Activated B cell treated with CpG ODN at 0.5 μM for 24 hours (primary cell): ENCODE measurements around the gene IL6R. TPM values are rescaled to one million over a fixed set of nuclear protein-coding genes. Genes with fewer than 3 reads are reported as not detected.

Experiments
- ATAC-seq: fragments of 200-7000 bp; cut with Tn5 transposase; one replicate; pipeline ENCODE4 v1.10.0; 2021; ENCODE audit warnings: low read depth, mild to moderate bottlenecking, moderate library complexity
- CTCF ChIA-PET: fragments of 350-600 bp; sonication (Branson Sonifier 250); formaldehyde crosslinking; loops from one replicate; lab custom pipeline; 2021; ENCODE audit warnings: antibody characterized with exemption; lab: Charles Lee
- POLR2A ChIA-PET: fragments of 350-600 bp; sonication (Branson Sonifier 250); formaldehyde crosslinking; loops from one replicate; lab custom pipeline; 2021; ENCODE audit warnings: antibody characterized with exemption; lab: Charles Lee
- DNase-seq: peaks from one replicate; pipeline ENCODE4 v3.0.0; 2022
- H3K27ac Mint-ChIP-seq: one replicate; pipeline ENCODE4 v1.8.0; 2020; ENCODE audit warnings: mixed read lengths
- H3K27me3 Mint-ChIP-seq: one replicate; pipeline ENCODE4 v1.8.0; 2021; ENCODE audit warnings: mixed read lengths
- H3K36me3 Mint-ChIP-seq: one replicate; pipeline ENCODE4 v1.8.0; 2021; ENCODE audit warnings: low read depth, mixed read lengths
- H3K4me1 Mint-ChIP-seq: one replicate; pipeline ENCODE4 v1.8.0; 2021; ENCODE audit warnings: mixed read lengths
- H3K4me3 Mint-ChIP-seq: one replicate; pipeline ENCODE4 v1.8.0; 2020; ENCODE audit warnings: mild to moderate bottlenecking, mixed read lengths
- H3K9me3 Mint-ChIP-seq: one replicate; pipeline ENCODE4 v1.8.0; 2020; ENCODE audit warnings: mixed read lengths
- intact Hi-C: fragments of 100-400 bp; cut with micrococcal nuclease; formaldehyde crosslinking; loops from one replicate; pipeline ENCODE4 v1.15.1; 2024
- total RNA-seq: library from RNA; stranded (reverse); gene quantifications from 2 replicates; pipeline ENCODE4 v1.2.3, GENCODE V29; 2022
- TF ChIP-seq, protein P1 (sequence below): fragments of 200-600 bp; IDR thresholded peaks from one replicate; pipeline ENCODE4 v1.8.0; 2022; ENCODE audit warnings: antibody characterized with exemption, mild to moderate bottlenecking

The IL6R gene
- total RNA-seq, 1 donor from 2014 or later: 3.3 TPM

DNA sequence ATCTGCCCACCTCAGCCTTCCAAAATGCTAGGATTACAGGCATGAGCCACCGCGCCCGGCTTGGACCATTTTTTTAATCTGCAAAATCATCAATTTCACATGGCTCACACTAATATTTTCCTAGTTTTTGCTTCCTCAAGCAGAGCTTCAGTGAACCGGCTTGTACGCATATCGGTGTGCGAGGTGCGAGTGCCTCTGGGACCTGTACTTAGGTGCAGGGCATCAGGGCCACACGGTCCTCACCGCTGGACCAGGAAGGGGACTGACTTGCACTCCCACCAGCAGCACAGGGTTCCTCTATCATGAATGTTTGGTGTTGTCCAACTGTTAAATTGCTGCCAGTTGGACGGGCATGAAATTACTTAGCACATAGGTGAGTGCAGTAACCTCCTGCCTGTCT is 112.5 kb downstream of the IL6R start:
- peaks cover 27% of the 10 kb centered on the region for H3K27me3 Mint-ChIP-seq
- intact Hi-C loops: no loop called here
- H3K36me3 Mint-ChIP-seq: no peaks in the 10 kb centered on the region
- ChIA-PET CTCF (no interaction called here), POLR2A (no interaction called here)
- H3K4me1 Mint-ChIP-seq: no peaks in the 10 kb centered on the region
- ATAC-seq (no peak), DNase-seq (no peak)
- no peaks in the 10 kb centered on the region for H3K9me3 Mint-ChIP-seq
- TF ChIP-seq, protein P1, sequence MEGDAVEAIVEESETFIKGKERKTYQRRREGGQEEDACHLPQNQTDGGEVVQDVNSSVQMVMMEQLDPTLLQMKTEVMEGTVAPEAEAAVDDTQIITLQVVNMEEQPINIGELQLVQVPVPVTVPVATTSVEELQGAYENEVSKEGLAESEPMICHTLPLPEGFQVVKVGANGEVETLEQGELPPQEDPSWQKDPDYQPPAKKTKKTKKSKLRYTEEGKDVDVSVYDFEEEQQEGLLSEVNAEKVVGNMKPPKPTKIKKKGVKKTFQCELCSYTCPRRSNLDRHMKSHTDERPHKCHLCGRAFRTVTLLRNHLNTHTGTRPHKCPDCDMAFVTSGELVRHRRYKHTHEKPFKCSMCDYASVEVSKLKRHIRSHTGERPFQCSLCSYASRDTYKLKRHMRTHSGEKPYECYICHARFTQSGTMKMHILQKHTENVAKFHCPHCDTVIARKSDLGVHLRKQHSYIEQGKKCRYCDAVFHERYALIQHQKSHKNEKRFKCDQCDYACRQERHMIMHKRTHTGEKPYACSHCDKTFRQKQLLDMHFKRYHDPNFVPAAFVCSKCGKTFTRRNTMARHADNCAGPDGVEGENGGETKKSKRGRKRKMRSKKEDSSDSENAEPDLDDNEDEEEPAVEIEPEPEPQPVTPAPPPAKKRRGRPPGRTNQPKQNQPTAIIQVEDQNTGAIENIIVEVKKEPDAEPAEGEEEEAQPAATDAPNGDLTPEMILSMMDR: no peak
- no peak overlapping the region for H3K27ac Mint-ChIP-seq
- no peak overlapping the region for H3K4me3 Mint-ChIP-seq

Other genes starting within 250 kb of the IL6R start
- gene TPM3, start 213.2 kb upstream of the IL6R start, total RNA-seq: 466 and 509 TPM in 2 replicates
- gene CFAP141, start 199.0 kb upstream of the IL6R start, total RNA-seq: not detected in 2 replicates
- gene UBAP2L, start 184.4 kb upstream of the IL6R start, total RNA-seq: 209 and 234 TPM in 2 replicates
- gene HAX1, start 132.7 kb upstream of the IL6R start, total RNA-seq: 89.4 and 93.0 TPM in 2 replicates
- not detected in 2 replicates for gene AQP10, start 84.2 kb upstream of the IL6R start, total RNA-seq
- gene ATP8B2, start 79.8 kb upstream of the IL6R start, total RNA-seq: 24.3 and 27.3 TPM in 2 replicates
- not detected in 2 replicates for gene TDRD10, start 96.9 kb downstream of the IL6R start, total RNA-seq
- 0.04 TPM in 1 of 2 replicates, not detected in the other for gene SHE, start 97.1 kb downstream of the IL6R start, total RNA-seq
- 96.5 and 104 TPM in 2 replicates for gene UBE2Q1, start 153.3 kb downstream of the IL6R start, total RNA-seq
- gene CHRNB2, start 162.4 kb downstream of the IL6R start, total RNA-seq: not detected in 2 replicates
- gene ADAR, start 202.8 kb downstream of the IL6R start, total RNA-seq: 209 and 216 TPM in 2 replicates